IMR-90 (cell line): Measurements from ENCODE around the gene ANKRD44. TPM values are rescaled to one million over a fixed set of nuclear protein-coding genes. Genes with fewer than 3 reads are reported as not detected.

ENCODE experiments used
- ATAC-seq: fragments of 200-7000 bp; cut with Tn5 transposase; 2 replicates; pipeline ENCODE4 v1.9.1; 2020; ENCODE audit warnings: low read depth, mild to moderate bottlenecking, moderate library complexity
- BruUV-seq: library from RNA; stranded (reverse); fragments of 400-500 nt; replicated peaks from 2 replicates; lab custom pipeline; 2021; lab: Mats Ljungman, UMichigan
- CTCF ChIA-PET: fragments of 300-600 bp; formaldehyde crosslinking; extraction: SDS; loops from one replicate; lab custom pipeline; 2021; ENCODE audit warnings: antibody characterized with exemption; lab: Yijun Ruan, JAX
- POLR2A ChIA-PET: fragments of 300-600 bp; sonication (Branson Sonifier 250); formaldehyde crosslinking; loops from one replicate; lab custom pipeline; 2022; ENCODE audit warnings: antibody characterized with exemption; ENCODE audit not compliant: unreplicated experiment; lab: Charles Lee
- DNase-seq: peaks from one replicate; pipeline ENCODE4 v3.0.0; 2013
- H2AFZ ChIP-seq: replicated peaks from 2 replicates; pipeline ENCODE3; 2013; ENCODE audit warnings: low read length, mild to moderate bottlenecking; ENCODE audit not compliant: poor library complexity
- H2AK5ac ChIP-seq: 2 replicates; pipeline ENCODE4 v1.6.1; 2013; ENCODE audit warnings: low read depth, low read length, inconsistent platforms
- H2AK9ac ChIP-seq: replicated peaks from 2 replicates; pipeline ENCODE3; 2013; ENCODE audit warnings: mild to moderate bottlenecking, low read depth, low read length, moderate library complexity; ENCODE audit not compliant: poor library complexity
- H2BK120ac ChIP-seq: 2 replicates; pipeline ENCODE4 v1.6.1; 2013; ENCODE audit warnings: low read depth, low read length, inconsistent platforms
- H2BK15ac ChIP-seq: 3 replicates; pipeline ENCODE4 v1.6.1; 2013; ENCODE audit warnings: low read depth, low read length, inconsistent platforms
- H2BK20ac ChIP-seq: 2 replicates; pipeline ENCODE4 v1.6.1; 2013; ENCODE audit warnings: low read depth, mild to moderate bottlenecking, inconsistent platforms, low read length, moderate library complexity
- H2BK5ac ChIP-seq: 2 replicates; pipeline ENCODE4 v1.6.1; 2013; ENCODE audit warnings: mild to moderate bottlenecking, low read depth, low read length, inconsistent platforms; ENCODE audit not compliant: poor library complexity, severe bottlenecking
- H3K14ac ChIP-seq: replicated peaks from 2 replicates; pipeline ENCODE4 v1.6.1; 2013; ENCODE audit warnings: low read depth, low read length, inconsistent platforms
- H3K18ac ChIP-seq: 2 replicates; pipeline ENCODE4 v1.6.1; 2013; ENCODE audit warnings: low read depth, low read length, control low read depth
- H3K23ac ChIP-seq: 2 replicates; pipeline ENCODE4 v1.6.1; 2013; ENCODE audit warnings: low read depth, low read length, inconsistent platforms
- H3K27ac ChIP-seq: 2 replicates; pipeline ENCODE4 v1.5.1; 2013; ENCODE audit warnings: mild to moderate bottlenecking, control low read depth, low read length; ENCODE audit not compliant: insufficient read depth
- H3K27me3 ChIP-seq: 2 replicates; pipeline ENCODE4 v1.6.1; 2013; ENCODE audit warnings: low read length; ENCODE audit not compliant: control insufficient read depth, insufficient read depth
- H3K36me3 ChIP-seq: 2 replicates; pipeline ENCODE4 v1.6.1; 2013; ENCODE audit warnings: low read length, mixed read lengths; ENCODE audit not compliant: control insufficient read depth, insufficient read depth
- H3K4ac ChIP-seq: 2 replicates; pipeline ENCODE4 v1.6.1; 2013; ENCODE audit warnings: low read depth, low read length, inconsistent platforms
- H3K4me1 ChIP-seq: 2 replicates; pipeline ENCODE4 v1.6.1; 2013; ENCODE audit warnings: low read length, mixed read lengths; ENCODE audit not compliant: control insufficient read depth, insufficient read depth
- H3K4me2 ChIP-seq: 2 replicates; pipeline ENCODE4 v1.6.1; 2013; ENCODE audit warnings: low read depth, mild to moderate bottlenecking, control low read depth, low read length, moderate library complexity
- H3K4me3 ChIP-seq: 2 replicates; pipeline ENCODE4 v1.5.1; 2013; ENCODE audit warnings: low read depth, mild to moderate bottlenecking, control low read depth, low read length, moderate library complexity; ENCODE audit not compliant: insufficient read depth
- H3K56ac ChIP-seq: 2 replicates; pipeline ENCODE4 v1.6.1; 2013; ENCODE audit warnings: low read length, inconsistent platforms; ENCODE audit not compliant: insufficient read depth; ENCODE audit errors: extremely low read depth
- H3K79me1 ChIP-seq, 2 experiments: 2 replicates each; pipeline ENCODE4 v1.6.1; 2013; ENCODE audit warnings: low read length in 2 of 2, inconsistent platforms in 1 of 2, low read depth in 1 of 2
- H3K9ac ChIP-seq: 2 replicates; pipeline ENCODE4 v1.6.1; 2013; ENCODE audit warnings: low read depth, low read length, control low read depth
- H3K9me1 ChIP-seq: 2 replicates; pipeline ENCODE4 v1.6.1; 2013; ENCODE audit warnings: low read length, inconsistent platforms; ENCODE audit not compliant: insufficient read depth
- H3K9me3 ChIP-seq: 2 replicates; pipeline ENCODE4 v1.6.1; 2013; ENCODE audit warnings: low read length; ENCODE audit not compliant: control insufficient read depth, insufficient read depth
- H4K20me1 ChIP-seq: 2 replicates; pipeline ENCODE4 v1.6.1; 2013; ENCODE audit warnings: low read length, inconsistent platforms; ENCODE audit not compliant: insufficient read depth
- H4K5ac ChIP-seq: 2 replicates; pipeline ENCODE4 v1.6.1; 2013; ENCODE audit warnings: mild to moderate bottlenecking, low read depth, low read length, control low read depth
- H4K8ac ChIP-seq, 2 experiments: 2 replicates each; pipeline ENCODE4 v1.6.1; 2013; ENCODE audit warnings: low read depth in 2 of 2, low read length in 2 of 2, control low read depth in 1 of 2, inconsistent platforms in 1 of 2
- H4K91ac ChIP-seq: 2 replicates; pipeline ENCODE4 v1.6.1; 2013; ENCODE audit warnings: low read depth, low read length, inconsistent platforms; ENCODE audit not compliant: insufficient read depth
- BHLHE40 ChIP-seq: fragments of 150-350 bp; IDR thresholded peaks from 2 replicates; pipeline ENCODE4 v1.6.1; 2016; ENCODE audit warnings: mild to moderate bottlenecking, low read depth, low read length
- CEBPB ChIP-seq: IDR thresholded peaks from 2 replicates; pipeline ENCODE4 v1.6.1; 2012; ENCODE audit warnings: low read depth, low read length, improper control_type of control experiment
- CHD1 ChIP-seq: IDR thresholded peaks from 2 replicates; pipeline ENCODE4 v1.6.1; 2012; ENCODE audit warnings: low read depth, low read length, improper control_type of control experiment
- FOS ChIP-seq: fragments of 150-350 bp; IDR thresholded peaks from 2 replicates; pipeline ENCODE4 v1.6.1; 2016; ENCODE audit warnings: low read depth, low read length
- MAFK ChIP-seq: IDR thresholded peaks from 2 replicates; pipeline ENCODE4 v1.6.1; 2012; ENCODE audit warnings: low read depth, low read length, improper control_type of control experiment
- MAZ ChIP-seq: IDR thresholded peaks from 2 replicates; pipeline ENCODE4 v1.6.1; 2012; ENCODE audit warnings: low read depth, mild to moderate bottlenecking, low read length, improper control_type of control experiment, moderate library complexity, borderline replicate concordance
- MXI1 ChIP-seq: IDR thresholded peaks from 2 replicates; pipeline ENCODE4 v1.6.1; 2012; ENCODE audit warnings: low read depth, mild to moderate bottlenecking, low read length, moderate library complexity, borderline replicate concordance
- NFE2L2 ChIP-seq: fragments of 150-350 bp; IDR thresholded peaks from 2 replicates; pipeline ENCODE4 v1.6.1; 2016; ENCODE audit warnings: low read depth, mild to moderate bottlenecking, low read length
- POLR2A ChIP-seq: IDR thresholded peaks from 2 replicates; pipeline ENCODE4 v1.6.1; 2012; ENCODE audit warnings: mild to moderate bottlenecking, low read depth, low read length
- RAD21 ChIP-seq: IDR thresholded peaks from 2 replicates; pipeline ENCODE4 v1.6.1; 2012; ENCODE audit warnings: low read length, improper control_type of control experiment
- RCOR1 ChIP-seq: IDR thresholded peaks from 2 replicates; pipeline ENCODE4 v1.6.1; 2012; ENCODE audit warnings: mild to moderate bottlenecking, low read length, improper control_type of control experiment; ENCODE audit not compliant: insufficient replicate concordance
- RFX5 ChIP-seq: IDR thresholded peaks from 2 replicates; pipeline ENCODE4 v1.8.0; 2012; ENCODE audit warnings: low read depth, mild to moderate bottlenecking, low read length, moderate library complexity
- SMC3 ChIP-seq: fragments of 150-350 bp; IDR thresholded peaks from 2 replicates; pipeline ENCODE4 v1.6.1; 2016; ENCODE audit warnings: low read depth, mild to moderate bottlenecking, antibody characterized with exemption, low read length, moderate library complexity
- WGBS, 2 experiments: methylation state at CpG; one replicate each; pipeline versions ENCODE4 v1.1.5 to v1.1.7; 2013; ENCODE audit warnings: missing lambda C conversion rate in 2 of 2; ENCODE audit not compliant: insufficient read length in 1 of 2; ENCODE audit errors: extremely low coverage in 2 of 2; 5-methylcytosine and 5-hydroxymethylcytosine counted together
- dilution Hi-C: fragments of 300-500 bp; cut with HindIII; formaldehyde crosslinking; loops from one replicate; pipeline ENCODE4 v1.14.3; 2018; ENCODE audit warnings: low sequenced_read_pairs; ENCODE audit not compliant: unreplicated experiment
- in situ Hi-C: fragments of 300-500 bp; cut with MboI; formaldehyde crosslinking; loops from 3 replicates; pipeline ENCODE4 v1.14.3; 2019; ENCODE audit warnings: low sequenced_read_pairs, inconsistent platforms, mixed read lengths
- intact Hi-C: fragments of 100-400 bp; cut with micrococcal nuclease; formaldehyde crosslinking; loops from 2 replicates; pipeline ENCODE4 v1.10.0; 2022
- polyA plus RNA-seq, 3 experiments: library from polyadenylated mRNA; depleted of rRNA; stranded (reverse); fragments of >200 nt; gene quantifications; 2 replicates each; pipeline ENCODE4 v1.2.3, GENCODE V29; 2012; ENCODE audit warnings: low replicate concordance in 1 of 3
- total RNA-seq: library from RNA; depleted of rRNA; stranded (reverse); fragments of >200 nt; gene quantifications from 2 replicates; pipeline ENCODE4 v1.2.3, GENCODE V29; 2012
- TF ChIP-seq, protein P1 (sequence below): fragments of 150-350 bp; IDR thresholded peaks from 2 replicates; pipeline ENCODE4 v1.6.1; 2017; ENCODE audit warnings: mild to moderate bottlenecking, antibody characterized with exemption, low read length, low read depth
- TF ChIP-seq, protein P2 (sequence below): conservative IDR thresholded peaks from 2 replicates; pipeline ENCODE4 v1.5.1; 2012; ENCODE audit warnings: mild to moderate bottlenecking, low read depth, low read length, improper control_type of control experiment
- TF ChIP-seq, protein P3 (sequence below): fragments of 150-350 bp; IDR thresholded peaks from 2 replicates; pipeline ENCODE4 v1.6.1; 2016; ENCODE audit warnings: low read depth, mild to moderate bottlenecking, low read length, moderate library complexity, borderline replicate concordance

Gene ANKRD44
- total and polyA plus RNA-seq, 2 of the 4 experiments (the other 2 are of a cell fraction): 5.2 to 15.6 TPM

DNA sequence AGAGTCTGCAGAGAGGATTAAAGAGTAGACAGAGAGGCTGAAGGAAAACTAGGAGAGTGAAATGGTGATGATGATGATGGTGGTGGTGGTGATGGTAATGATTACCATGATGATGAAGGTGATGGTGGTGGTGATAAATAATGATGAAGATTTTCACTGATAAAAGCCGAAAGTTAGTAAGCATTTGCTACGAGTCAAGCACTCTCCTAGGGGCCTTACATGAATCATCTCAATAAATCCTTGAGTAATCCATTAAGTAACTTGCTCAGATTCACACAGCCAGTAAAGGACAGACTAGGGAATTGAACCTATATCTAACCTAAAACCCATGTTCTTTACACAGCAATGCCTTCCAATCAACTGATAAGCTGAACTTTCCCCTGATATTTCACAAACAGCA is 277.4 kb downstream of the ANKRD44 start:
- no peak overlapping the region for H3K14ac ChIP-seq
- no peak overlapping the region for H3K56ac ChIP-seq
- no peaks in the 10 kb centered on the region for H3K27me3 ChIP-seq
- H4K8ac ChIP-seq: no peak overlapping the region
- no peak overlapping the region for H2BK120ac ChIP-seq
- H2AFZ ChIP-seq: no peak overlapping the region
- H4K20me1 ChIP-seq: no peaks in the 10 kb centered on the region
- H3K4me2 ChIP-seq: no peak overlapping the region
- no peaks in the 10 kb centered on the region for H3K9me3 ChIP-seq
- H3K36me3 ChIP-seq: no peaks in the 10 kb centered on the region
- intact Hi-C loops: no loop called here
- H3K23ac ChIP-seq: no peak overlapping the region
- ChIA-PET POLR2A (no interaction called here), CTCF (no interaction called here)
- H4K91ac ChIP-seq: no peak overlapping the region
- no peak overlapping the region for H3K18ac ChIP-seq
- no peak overlapping the region for H2BK5ac ChIP-seq
- no peaks in the 10 kb centered on the region for H3K79me1 ChIP-seq
- in situ Hi-C loops: no loop called here
- no peak overlapping the region for H3K4ac ChIP-seq
- no peak overlapping the region for H2BK15ac ChIP-seq
- no peak overlapping the region for H2BK20ac ChIP-seq
- peaks cover 1% of the 10 kb centered on the region; the same call in 1 of the 2 replicates for H3K4me1 ChIP-seq
- no CpG with 5 or more reads among the region's 2 CpGs for WGBS, 2 experiments
- H3K27ac ChIP-seq: no peak overlapping the region
- no peak for TF ChIP-seq POLR2A
- TF ChIP-seq MAFK: no peak
- no peak for TF ChIP-seq RCOR1
- no peak for TF ChIP-seq SMC3
- no peak for TF ChIP-seq RAD21
- no peak for TF ChIP-seq MXI1
- no peak for TF ChIP-seq CEBPB
- TF ChIP-seq MAZ: no peak
- TF ChIP-seq, protein P1, sequence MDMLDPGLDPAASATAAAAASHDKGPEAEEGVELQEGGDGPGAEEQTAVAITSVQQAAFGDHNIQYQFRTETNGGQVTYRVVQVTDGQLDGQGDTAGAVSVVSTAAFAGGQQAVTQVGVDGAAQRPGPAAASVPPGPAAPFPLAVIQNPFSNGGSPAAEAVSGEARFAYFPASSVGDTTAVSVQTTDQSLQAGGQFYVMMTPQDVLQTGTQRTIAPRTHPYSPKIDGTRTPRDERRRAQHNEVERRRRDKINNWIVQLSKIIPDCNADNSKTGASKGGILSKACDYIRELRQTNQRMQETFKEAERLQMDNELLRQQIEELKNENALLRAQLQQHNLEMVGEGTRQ: no peak
- TF ChIP-seq BHLHE40: no peak
- TF ChIP-seq, protein P2, sequence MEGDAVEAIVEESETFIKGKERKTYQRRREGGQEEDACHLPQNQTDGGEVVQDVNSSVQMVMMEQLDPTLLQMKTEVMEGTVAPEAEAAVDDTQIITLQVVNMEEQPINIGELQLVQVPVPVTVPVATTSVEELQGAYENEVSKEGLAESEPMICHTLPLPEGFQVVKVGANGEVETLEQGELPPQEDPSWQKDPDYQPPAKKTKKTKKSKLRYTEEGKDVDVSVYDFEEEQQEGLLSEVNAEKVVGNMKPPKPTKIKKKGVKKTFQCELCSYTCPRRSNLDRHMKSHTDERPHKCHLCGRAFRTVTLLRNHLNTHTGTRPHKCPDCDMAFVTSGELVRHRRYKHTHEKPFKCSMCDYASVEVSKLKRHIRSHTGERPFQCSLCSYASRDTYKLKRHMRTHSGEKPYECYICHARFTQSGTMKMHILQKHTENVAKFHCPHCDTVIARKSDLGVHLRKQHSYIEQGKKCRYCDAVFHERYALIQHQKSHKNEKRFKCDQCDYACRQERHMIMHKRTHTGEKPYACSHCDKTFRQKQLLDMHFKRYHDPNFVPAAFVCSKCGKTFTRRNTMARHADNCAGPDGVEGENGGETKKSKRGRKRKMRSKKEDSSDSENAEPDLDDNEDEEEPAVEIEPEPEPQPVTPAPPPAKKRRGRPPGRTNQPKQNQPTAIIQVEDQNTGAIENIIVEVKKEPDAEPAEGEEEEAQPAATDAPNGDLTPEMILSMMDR: no peak
- TF ChIP-seq, protein P3, sequence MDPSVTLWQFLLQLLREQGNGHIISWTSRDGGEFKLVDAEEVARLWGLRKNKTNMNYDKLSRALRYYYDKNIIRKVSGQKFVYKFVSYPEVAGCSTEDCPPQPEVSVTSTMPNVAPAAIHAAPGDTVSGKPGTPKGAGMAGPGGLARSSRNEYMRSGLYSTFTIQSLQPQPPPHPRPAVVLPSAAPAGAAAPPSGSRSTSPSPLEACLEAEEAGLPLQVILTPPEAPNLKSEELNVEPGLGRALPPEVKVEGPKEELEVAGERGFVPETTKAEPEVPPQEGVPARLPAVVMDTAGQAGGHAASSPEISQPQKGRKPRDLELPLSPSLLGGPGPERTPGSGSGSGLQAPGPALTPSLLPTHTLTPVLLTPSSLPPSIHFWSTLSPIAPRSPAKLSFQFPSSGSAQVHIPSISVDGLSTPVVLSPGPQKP: no peak
- TF ChIP-seq RFX5: no peak
- no peak for TF ChIP-seq FOS
- TF ChIP-seq NFE2L2: no peak
- no peak for TF ChIP-seq CHD1
- dilution Hi-C loops: no loop called here
- H3K9ac ChIP-seq: no peak overlapping the region
- no peak overlapping the region for H2AK9ac ChIP-seq
- no TSS peak for BruUV-seq
- DNase-seq: no peak
- no peaks in the 10 kb centered on the region for H3K9me1 ChIP-seq
- H4K5ac ChIP-seq: no peak overlapping the region
- no peak overlapping the region for H3K4me3 ChIP-seq
- no peak for ATAC-seq
- no peak overlapping the region for H2AK5ac ChIP-seq
